ENCODE results near the gene ADAM8. TPM values are rescaled to one million over a fixed set of nuclear protein-coding genes. Genes with fewer than 3 reads are reported as not detected.
A peak's percentile ranks its signal among the peaks of the same experiment; 100 is the strongest.

ADAM8 gene
- total RNA-seq, 2 experiments from 2014 or later: 10.0 to 16.3 TPM

GRCh38 chr10:133289761-133290160 lies 13.1 kb upstream of the ADAM8 start:
- Histone ChIP-seq H3K9me3 (ENCODE audit: low read length) (no peaks in the 10 kb centered on the region), H3K4me3 (ENCODE audit: low read depth, low read length, poor library complexity, severe bottlenecking) (no peak overlapping the region), H3K4me2 (ENCODE audit: low read length) (no peak overlapping the region), H3K4me1 (ENCODE audit: insufficient read depth, low read length, poor library complexity, severe bottlenecking) (no peaks in the 10 kb centered on the region), H3K9me2 (ENCODE audit: insufficient read depth, low read length) (no peaks in the 10 kb centered on the region), H3K79me2 (ENCODE audit: insufficient read depth, low read depth, low read length) (no peaks in the 10 kb centered on the region), H3K27ac (ENCODE audit: low read depth, low read length, poor library complexity, severe bottlenecking) (no peak overlapping the region), H3K36me3 (ENCODE audit: insufficient read depth, low read length) (peaks cover 83% of the 10 kb centered on the region), H2AFZ (ENCODE audit: low read length) (no peak overlapping the region), H4K20me1 (ENCODE audit: insufficient read depth, low read length) (no peaks in the 10 kb centered on the region)
- DNase-seq (ENCODE audit: low spot score): no peak
- BruUV-seq (replicated peaks): no TSS peak
- intact Hi-C loops (cut with micrococcal nuclease; ENCODE audit: unreplicated experiment): no loop called here
- ChIA-PET POLR2A (interaction anchor here (0.7 kb wide), 1 partner anchor 206 kb away, joined by 4 read pairs; no protein-coding TSS in a partner anchor), CTCF (ENCODE audit: unreplicated experiment) (no interaction called here)
- TF ChIP-seq, protein P1, sequence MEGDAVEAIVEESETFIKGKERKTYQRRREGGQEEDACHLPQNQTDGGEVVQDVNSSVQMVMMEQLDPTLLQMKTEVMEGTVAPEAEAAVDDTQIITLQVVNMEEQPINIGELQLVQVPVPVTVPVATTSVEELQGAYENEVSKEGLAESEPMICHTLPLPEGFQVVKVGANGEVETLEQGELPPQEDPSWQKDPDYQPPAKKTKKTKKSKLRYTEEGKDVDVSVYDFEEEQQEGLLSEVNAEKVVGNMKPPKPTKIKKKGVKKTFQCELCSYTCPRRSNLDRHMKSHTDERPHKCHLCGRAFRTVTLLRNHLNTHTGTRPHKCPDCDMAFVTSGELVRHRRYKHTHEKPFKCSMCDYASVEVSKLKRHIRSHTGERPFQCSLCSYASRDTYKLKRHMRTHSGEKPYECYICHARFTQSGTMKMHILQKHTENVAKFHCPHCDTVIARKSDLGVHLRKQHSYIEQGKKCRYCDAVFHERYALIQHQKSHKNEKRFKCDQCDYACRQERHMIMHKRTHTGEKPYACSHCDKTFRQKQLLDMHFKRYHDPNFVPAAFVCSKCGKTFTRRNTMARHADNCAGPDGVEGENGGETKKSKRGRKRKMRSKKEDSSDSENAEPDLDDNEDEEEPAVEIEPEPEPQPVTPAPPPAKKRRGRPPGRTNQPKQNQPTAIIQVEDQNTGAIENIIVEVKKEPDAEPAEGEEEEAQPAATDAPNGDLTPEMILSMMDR (conservative IDR thresholded peaks at IDR 0.05; ENCODE audit: low read length): no peak

GRCh38 chr10:133287832-133288500 lies 11.3 kb upstream of the ADAM8 start:
- Histone ChIP-seq H3K4me2 (ENCODE audit: low read length) (no peak overlapping the region), H3K9me2 (ENCODE audit: insufficient read depth, low read length) (no peaks in the 10 kb centered on the region), H2AFZ (ENCODE audit: low read length) (no peak overlapping the region), H3K79me2 (ENCODE audit: insufficient read depth, low read depth, low read length) (no peaks in the 10 kb centered on the region), H4K20me1 (ENCODE audit: insufficient read depth, low read length) (no peaks in the 10 kb centered on the region), H3K4me3 (ENCODE audit: low read depth, low read length, poor library complexity, severe bottlenecking) (no peak overlapping the region), H3K27ac (ENCODE audit: low read depth, low read length, poor library complexity, severe bottlenecking) (no peak overlapping the region), H3K9me3 (ENCODE audit: low read length) (no peaks in the 10 kb centered on the region), H3K4me1 (ENCODE audit: insufficient read depth, low read length, poor library complexity, severe bottlenecking) (no peaks in the 10 kb centered on the region), H3K36me3 (ENCODE audit: insufficient read depth, low read length) (peaks cover 80% of the 10 kb centered on the region)
- ChIA-PET CTCF (ENCODE audit: unreplicated experiment) (no interaction called here), POLR2A (no interaction called here)
- intact Hi-C loops (cut with micrococcal nuclease; ENCODE audit: unreplicated experiment): no loop called here
- TF ChIP-seq, protein P1 (conservative IDR thresholded peaks at IDR 0.05; ENCODE audit: low read length): no peak
- TF ChIP-seq EZH2phosphoT487 (IDR thresholded peaks at IDR 0.05; ENCODE audit: borderline replicate concordance, low read depth, low read length): no peak
- BruUV-seq (replicated peaks): no TSS peak
- no peak for DNase-seq (ENCODE audit: low spot score)

GRCh38 chr10:133286366-133286765 lies 9.7 kb upstream of the ADAM8 start:
- CTCF ChIA-PET (ENCODE audit: unreplicated experiment): no interaction called here
- intact Hi-C loops (cut with micrococcal nuclease; ENCODE audit: unreplicated experiment): no loop called here

More at GRCh38 chr10:133286366-133286765, 9.7 kb upstream of the ADAM8 start:
- POLR2A ChIA-PET: no interaction called here
- H3K9me3 ChIP-seq (ENCODE audit: low read length): no peaks in the 10 kb centered on the region
- no peak for DNase-seq (ENCODE audit: low spot score)
- no peak overlapping the region for H3K4me3 ChIP-seq (ENCODE audit: low read depth, low read length, poor library complexity, severe bottlenecking)
- no peaks in the 10 kb centered on the region for H3K4me1 ChIP-seq (ENCODE audit: insufficient read depth, low read length, poor library complexity, severe bottlenecking)
- H2AFZ ChIP-seq (ENCODE audit: low read length): no peak overlapping the region
- no peaks in the 10 kb centered on the region for H3K79me2 ChIP-seq (ENCODE audit: insufficient read depth, low read depth, low read length)
- TF ChIP-seq, protein P1 (conservative IDR thresholded peaks at IDR 0.05; ENCODE audit: low read length): no peak
- no peak for TF ChIP-seq EZH2phosphoT487 (IDR thresholded peaks at IDR 0.05; ENCODE audit: borderline replicate concordance, low read depth, low read length)
- peaks cover 77% of the 10 kb centered on the region for H3K36me3 ChIP-seq (ENCODE audit: insufficient read depth, low read length)
- no peaks in the 10 kb centered on the region for H4K20me1 ChIP-seq (ENCODE audit: insufficient read depth, low read length)
- TSS peak; percentile 63 for BruUV-seq (replicated peaks)
- no peak overlapping the region for H3K27ac ChIP-seq (ENCODE audit: low read depth, low read length, poor library complexity, severe bottlenecking)
- H3K9me2 ChIP-seq (ENCODE audit: insufficient read depth, low read length): no peaks in the 10 kb centered on the region
- no peak overlapping the region for H3K4me2 ChIP-seq (ENCODE audit: low read length)

All from OCI-LY7 (cell line).